NCI-H1436 (cell line): Measurements from ENCODE around the gene TCF7L1.

Experiments
- DNase-seq: peaks from one replicate; lab custom pipeline; 2025; lab: John Stamatoyannopoulos, UW

TCF7L1 gene

GRCh38 chr2:85356186-85356585 lies 223.0 kb downstream of the TCF7L1 start:
- no peak for DNase-seq

- no peak for DNase-seq
Measured at GRCh38 chr2:85357736-85358135, 224.5 kb downstream of the TCF7L1 start.
